K562 (cell line): Measurements from ENCODE around the gene GMNN. TPM values are rescaled to one million over a fixed set of nuclear protein-coding genes. Genes with fewer than 3 reads are reported as not detected.

Source experiments
- CBX1 ChIP-seq: sonication (generic); IDR thresholded peaks from 2 replicates; pipeline ENCODE4 v1.6.1; 2016; ENCODE audit warnings: antibody characterized with exemption, low read depth, mild to moderate bottlenecking
- CCAR2 ChIP-seq: fragments of 200-400 bp; formaldehyde crosslinking; IDR thresholded peaks from 2 replicates; pipeline ENCODE4 v1.6.1; 2017; ENCODE audit warnings: mild to moderate bottlenecking, low read depth, low read length
- EGR1 ChIP-seq: fragments of 450-650 bp; conservative IDR thresholded peaks from 2 replicates; pipeline ENCODE4 v1.6.1; 2017; ENCODE audit warnings: mild to moderate bottlenecking
- GTF2F1 ChIP-seq: IDR thresholded peaks from 2 replicates; pipeline ENCODE4 v1.6.1; 2011; ENCODE audit warnings: low read depth, low read length, improper control_type of control experiment
- HCFC1 ChIP-seq: IDR thresholded peaks from 2 replicates; pipeline ENCODE4 v1.6.1; 2012; ENCODE audit warnings: low read depth, low read length, improper control_type of control experiment
- HNRNPLL ChIP-seq: fragments of 200-400 bp; formaldehyde crosslinking; IDR thresholded peaks from 2 replicates; pipeline ENCODE4 v1.6.1; 2017; ENCODE audit warnings: low read length, low read depth, mild to moderate bottlenecking; ENCODE audit not compliant: poor library complexity, severe bottlenecking
- IRF1 ChIP-seq: sonication (generic); formaldehyde crosslinking; IDR thresholded peaks from 2 replicates; pipeline ENCODE4 v1.8.0; 2022; ENCODE audit warnings: missing genetic modification reagents, mild to moderate bottlenecking, borderline replicate concordance
- IRF9 ChIP-seq: fragments of 450-650 bp; IDR thresholded peaks from 2 replicates; pipeline ENCODE4 v1.6.1; 2016; ENCODE audit warnings: missing biosample characterization, missing genetic modification characterization
- MITF ChIP-seq: IDR thresholded peaks from 2 replicates; pipeline ENCODE4 v1.6.1; 2014; ENCODE audit warnings: antibody characterized with exemption
- NCOA1 ChIP-seq: fragments of 450-650 bp; IDR thresholded peaks from 2 replicates; pipeline ENCODE4 v1.6.1; 2016; ENCODE audit warnings: low read depth
- PHB2 ChIP-seq: fragments of 450-650 bp; IDR thresholded peaks from 2 replicates; pipeline ENCODE4 v1.6.1; 2017; ENCODE audit warnings: low read depth
- PRDM10 ChIP-seq: fragments of 450-650 bp; IDR thresholded peaks from 2 replicates; pipeline ENCODE4 v1.6.1; 2018; ENCODE audit not compliant: partially characterized antibody
- RBBP5 ChIP-seq: fragments of 200-600 bp; sonication (generic); IDR thresholded peaks from 2 replicates; pipeline ENCODE4 v1.6.1; 2012; ENCODE audit warnings: borderline replicate concordance, mild to moderate bottlenecking, low read length, control low read depth, inconsistent platforms; ENCODE audit not compliant: insufficient read depth, poor library complexity, severe bottlenecking
- SNAPC5 ChIP-seq: fragments of 250-450 bp; sonication (Bioruptor Pico); IDR thresholded peaks from 2 replicates; pipeline ENCODE4 v1.8.0; 2021; ENCODE audit warnings: moderate library complexity, mild to moderate bottlenecking, inconsistent platforms
- ZNF133 ChIP-seq: fragments of 250-450 bp; sonication (Bioruptor Pico); IDR thresholded peaks from 2 replicates; pipeline ENCODE4 v1.4.0; 2020; ENCODE audit warnings: mild to moderate bottlenecking
- ZNF347 ChIP-seq: fragments of 450-650 bp; formaldehyde crosslinking; IDR thresholded peaks from 2 replicates; pipeline ENCODE4 v1.4.0; 2020; ENCODE audit warnings: low read depth, mild to moderate bottlenecking, moderate library complexity
- polyA plus RNA-seq, 8 experiments: library from polyadenylated mRNA; depleted of rRNA in 4 of 8; stranded (reverse) in 5 of 8; unstranded in 3 of 8; fragments of >200 nt; fragmentation: Nextera tagmentation in 2 of 8; fragmentation: Illumina TruSeq in 1 of 8; extraction: Ambion mirVana in 2 of 8; extraction: Trizol in 1 of 8; gene quantifications; 2 replicates each; pipeline versions ENCODE4 v1.2.1 to v1.2.3, GENCODE V29; 2011 to 2014; ENCODE audit warnings: inconsistent platforms in 1 of 8, missing spikeins in 1 of 8
- total RNA-seq, 7 experiments: library from RNA; depleted of rRNA in 6 of 7; stranded (reverse); fragments of >200 nt in 6 of 7; fragmentation: Illumina TruSeq in 2 of 7; extraction: Trizol in 2 of 7; gene quantifications; 2 replicates each; pipeline versions ENCODE4 v1.2.1 to v1.2.3, GENCODE V29; 2011 to 2021; ENCODE audit warnings: low replicate concordance in 1 of 7
- TF ChIP-seq, protein P1 (sequence below): fragments of 150-350 bp; conservative IDR thresholded peaks from 2 replicates; pipeline ENCODE4 v1.6.1; 2014; ENCODE audit warnings: low read length

The GMNN gene
- total and polyA plus RNA-seq, 9 of the 15 experiments (the other 6 are each of a cell fraction or from before 2014, with no cell fraction given), result 144 to 370 (median 210) TPM

GRCh38 chr6:24774696-24775519 is at the start of gene GMNN (continued):
- TF ChIP-seq NCOA1 (peak; percentile 71; the same call in 1 of the 2 replicates), MITF (peak; percentile 71), RBBP5 (peak; percentile 97), ZNF133 (CRISPR knock-in tag) (no peak; the same call in 1 of the 2 replicates), SNAPC5 (no peak), PRDM10 (peak; percentile 94), HCFC1 (peak; percentile 19; the same call in 1 of the 2 replicates), GTF2F1 (0 out of 2 replicates have a peak, but pooled peaks have one; percentile 58), CCAR2 (no peak), PHB2 (peak; percentile 35; the same call in 1 of the 2 replicates), IRF9 (tag) (no peak), IRF1 (CRISPR knock-in tag) (no peak), CBX1 (peak; percentile 73), HNRNPLL (peak; percentile 54), EGR1 (0 out of 2 replicates have a peak, but pooled peaks have one; percentile 11), ZNF347 (no peak)
- TF ChIP-seq, protein P1, sequence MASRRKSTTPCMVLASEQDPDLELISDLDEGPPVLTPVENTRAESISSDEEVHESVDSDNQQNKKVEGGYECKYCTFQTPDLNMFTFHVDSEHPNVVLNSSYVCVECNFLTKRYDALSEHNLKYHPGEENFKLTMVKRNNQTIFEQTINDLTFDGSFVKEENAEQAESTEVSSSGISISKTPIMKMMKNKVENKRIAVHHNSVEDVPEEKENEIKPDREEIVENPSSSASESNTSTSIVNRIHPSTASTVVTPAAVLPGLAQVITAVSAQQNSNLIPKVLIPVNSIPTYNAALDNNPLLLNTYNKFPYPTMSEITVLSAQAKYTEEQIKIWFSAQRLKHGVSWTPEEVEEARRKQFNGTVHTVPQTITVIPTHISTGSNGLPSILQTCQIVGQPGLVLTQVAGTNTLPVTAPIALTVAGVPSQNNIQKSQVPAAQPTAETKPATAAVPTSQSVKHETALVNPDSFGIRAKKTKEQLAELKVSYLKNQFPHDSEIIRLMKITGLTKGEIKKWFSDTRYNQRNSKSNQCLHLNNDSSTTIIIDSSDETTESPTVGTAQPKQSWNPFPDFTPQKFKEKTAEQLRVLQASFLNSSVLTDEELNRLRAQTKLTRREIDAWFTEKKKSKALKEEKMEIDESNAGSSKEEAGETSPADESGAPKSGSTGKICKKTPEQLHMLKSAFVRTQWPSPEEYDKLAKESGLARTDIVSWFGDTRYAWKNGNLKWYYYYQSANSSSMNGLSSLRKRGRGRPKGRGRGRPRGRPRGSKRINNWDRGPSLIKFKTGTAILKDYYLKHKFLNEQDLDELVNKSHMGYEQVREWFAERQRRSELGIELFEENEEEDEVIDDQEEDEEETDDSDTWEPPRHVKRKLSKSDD, result no peak
